Hematopoietic multipotent progenitor cell treated with erythropoietin and hydrocortisone succinate and interleukin-3 and kit ligand, for 15 days (in vitro differentiated cells): ENCODE results near the gene PRAC1.

ENCODE experiments used
- DNase-seq: peaks from one replicate; pipeline ENCODE4 v3.0.0-alpha.2; 2015; ENCODE audit warnings: low spot score

Gene PRAC1

DNA sequence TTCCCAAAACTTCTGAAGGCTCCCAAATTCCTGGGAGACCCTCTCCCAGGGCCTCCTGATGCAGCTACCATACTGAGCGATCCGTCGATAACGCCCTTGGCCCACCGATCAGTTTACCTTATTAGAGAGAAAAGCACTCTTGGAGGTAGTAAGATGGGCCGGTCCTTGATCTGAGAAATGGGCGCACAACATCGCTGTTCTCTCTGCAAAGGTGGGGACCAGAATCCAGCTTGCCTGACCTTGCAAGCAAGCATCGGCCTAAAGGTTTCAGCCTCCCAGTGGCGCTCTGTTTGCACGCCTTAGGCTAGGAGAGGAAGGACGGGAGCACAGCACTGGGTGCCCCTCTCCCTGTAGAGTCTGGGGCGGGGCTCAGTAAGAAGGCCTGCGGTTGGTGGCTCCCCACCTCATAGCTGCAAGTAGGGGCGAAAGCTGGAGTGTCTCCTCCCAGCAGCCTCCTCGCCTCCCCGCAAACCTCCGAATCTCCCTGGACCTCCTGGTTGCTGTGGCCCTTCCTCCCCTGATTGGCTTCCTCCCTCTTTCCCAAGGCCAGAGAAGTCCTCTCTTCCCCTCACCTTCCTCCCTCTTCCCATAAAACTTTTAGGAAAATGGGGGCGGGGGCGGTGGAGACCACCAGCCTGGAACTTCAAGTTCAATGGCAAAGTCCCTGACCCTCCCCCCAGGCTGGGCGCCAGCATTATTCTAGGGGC lies at the start of gene PRAC1:
PRAC1 (minus strand) TSS at position 318 of the 707 bp plus-strand sequence; CDS start at position 192, 126 bp downstream.
- no peak for DNase-seq

DNA sequence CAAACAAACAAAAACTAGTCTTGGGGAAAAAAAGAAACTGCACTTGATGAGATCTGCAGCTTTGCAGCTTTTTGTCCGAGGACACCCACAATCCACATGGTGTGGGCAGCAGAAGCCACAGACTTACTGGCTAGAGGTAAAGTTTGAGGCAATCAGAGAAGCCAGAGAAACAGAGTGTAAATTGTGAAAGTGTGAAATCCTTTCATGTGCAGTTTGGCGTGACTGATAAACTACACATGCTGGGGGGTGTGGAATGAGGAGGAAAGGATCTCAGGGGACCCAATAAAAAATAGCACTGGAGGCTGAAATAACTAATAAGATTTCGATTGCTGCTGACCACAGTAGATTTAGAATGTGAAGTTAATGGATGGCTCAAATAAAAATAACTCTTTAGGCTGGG lies 48.6 kb upstream of the PRAC1 start:
- no peak for DNase-seq

DNA sequence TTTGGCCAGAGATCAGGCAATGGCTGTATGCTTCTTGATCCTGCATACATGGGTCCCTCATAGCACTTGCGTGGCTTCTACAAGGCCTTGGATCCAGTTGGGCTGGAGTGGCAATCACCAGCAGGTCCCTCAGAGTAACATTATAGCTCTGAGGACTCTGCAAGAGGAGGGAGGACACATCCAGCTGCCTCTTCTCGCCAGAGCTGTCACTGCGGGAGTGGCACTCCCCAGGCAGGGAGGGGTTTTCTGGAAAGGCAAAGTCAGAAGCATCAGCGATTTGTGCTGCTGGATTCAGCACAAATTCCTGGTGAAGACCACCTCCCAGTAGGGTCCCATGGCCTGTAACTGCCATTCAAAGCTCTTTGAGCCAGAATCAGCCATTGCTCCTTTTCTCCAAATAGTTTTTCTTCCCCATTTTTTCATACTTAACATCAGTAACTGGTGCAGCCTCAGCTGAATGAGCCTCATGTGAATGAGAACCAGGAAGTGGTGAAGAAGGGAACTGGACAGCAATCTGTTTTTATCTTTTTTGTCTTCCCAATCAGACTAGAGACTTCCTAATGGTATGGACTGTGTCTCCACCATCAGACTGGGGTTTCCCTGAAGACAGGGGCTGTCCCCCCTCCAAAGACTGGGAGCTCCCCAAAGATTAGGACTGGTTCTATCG lies 46.8 kb upstream of the PRAC1 start:
- DNase-seq = no peak

DNA sequence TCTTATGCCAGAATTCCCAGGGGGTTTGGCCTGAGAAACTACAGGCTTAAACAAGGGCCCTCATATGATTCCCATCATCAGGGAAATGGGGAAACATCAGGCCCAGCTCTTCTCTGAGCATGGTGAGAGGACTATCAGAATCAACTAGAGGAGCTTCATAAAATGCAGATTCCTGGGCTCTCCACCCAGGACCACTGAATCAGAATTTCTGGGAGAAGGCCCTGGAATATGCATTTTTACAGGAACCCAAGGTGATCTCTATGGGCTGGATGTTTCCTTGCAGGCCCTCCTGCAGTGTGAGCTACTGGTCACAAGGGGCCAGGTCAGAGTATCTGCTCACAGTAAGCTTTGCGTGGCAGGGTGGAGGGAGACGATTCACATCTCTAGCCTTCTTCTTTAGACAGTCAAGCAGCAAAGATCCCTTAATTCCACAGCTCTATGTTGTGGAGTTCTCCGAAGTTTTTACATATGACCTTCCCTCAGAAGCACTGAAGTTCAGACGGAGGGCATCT lies 45.0 kb upstream of the PRAC1 start:
- no peak for DNase-seq

DNA sequence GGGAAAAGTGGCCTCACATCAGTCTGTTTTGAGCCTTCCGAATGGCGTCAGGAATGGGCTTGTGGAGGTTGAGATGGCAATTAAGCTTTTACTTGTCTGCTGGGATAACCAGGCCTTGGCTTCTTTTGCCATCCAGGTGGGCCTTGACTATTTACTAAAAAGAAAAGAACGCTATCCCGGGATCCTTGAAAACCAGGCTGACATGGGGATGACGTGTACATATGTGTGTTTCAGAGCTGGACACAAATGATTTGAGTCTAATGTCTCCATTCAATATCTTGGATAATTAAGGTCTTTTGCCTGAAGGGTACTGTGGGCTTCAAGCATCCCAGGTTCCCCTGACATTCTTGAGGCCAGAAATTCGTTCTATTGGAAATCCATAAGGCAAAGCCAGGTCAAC lies 38.8 kb upstream of the PRAC1 start:
- no peak for DNase-seq

DNA sequence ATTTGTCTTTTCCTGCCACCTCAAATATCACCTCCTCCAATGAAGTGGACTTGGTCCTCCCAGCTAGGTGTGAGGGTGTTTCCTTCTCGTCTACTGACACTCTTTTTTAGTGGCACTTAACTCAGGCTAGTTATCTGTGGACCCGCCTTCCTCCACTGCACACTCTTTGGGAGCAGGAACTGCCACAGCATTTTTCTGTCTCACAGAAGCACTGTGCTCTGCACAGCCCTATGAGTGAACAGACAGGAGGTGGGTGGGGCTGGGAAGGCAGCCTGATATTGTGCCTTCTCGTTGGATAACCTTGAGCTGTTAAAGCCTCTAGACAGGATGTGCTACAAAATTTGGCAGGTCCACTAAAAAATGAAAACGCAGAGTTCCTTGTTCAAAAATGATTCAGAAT lies 38.1 kb upstream of the PRAC1 start:
- no peak for DNase-seq

DNA sequence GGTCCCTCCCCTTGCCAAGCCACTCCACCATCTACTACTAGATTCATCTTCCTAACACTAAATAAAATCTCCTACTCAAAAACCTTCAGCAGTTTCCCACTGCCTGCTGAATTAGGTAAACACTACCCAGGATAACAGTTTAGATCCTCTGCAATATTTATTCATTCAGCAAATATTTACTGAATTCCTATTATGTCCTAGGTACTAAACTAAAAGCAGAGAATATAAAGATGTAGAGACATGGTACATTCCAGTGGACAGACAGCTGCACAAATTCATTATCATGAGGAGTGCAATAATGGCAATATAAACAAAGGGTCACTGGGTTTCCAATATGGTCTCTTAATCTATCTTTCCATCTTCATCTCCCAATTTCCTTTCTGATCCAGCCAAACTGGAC lies 37.0 kb upstream of the PRAC1 start:
- no peak for DNase-seq

DNA sequence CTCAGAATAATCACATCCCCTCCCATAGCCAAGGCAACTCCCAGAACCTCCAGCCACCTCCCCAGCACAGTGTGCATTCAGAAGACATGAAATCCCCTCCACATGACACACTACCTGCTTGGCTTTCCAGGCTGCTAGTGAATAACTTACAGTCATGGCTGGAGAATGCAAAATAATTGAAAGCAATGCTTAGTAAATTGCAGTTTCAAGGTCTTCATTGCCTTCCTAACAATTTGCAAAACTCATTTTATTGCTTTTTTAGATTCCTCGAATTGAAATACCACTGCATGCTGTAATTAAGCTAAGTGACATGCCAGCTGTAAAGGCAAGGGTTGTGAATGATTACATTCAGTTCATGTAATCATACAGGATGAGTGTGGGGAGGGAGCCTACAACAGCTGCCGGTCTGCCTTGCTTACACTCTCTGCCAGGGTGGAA lies 35.2 kb upstream of the PRAC1 start:
- DNase-seq = no peak

DNA sequence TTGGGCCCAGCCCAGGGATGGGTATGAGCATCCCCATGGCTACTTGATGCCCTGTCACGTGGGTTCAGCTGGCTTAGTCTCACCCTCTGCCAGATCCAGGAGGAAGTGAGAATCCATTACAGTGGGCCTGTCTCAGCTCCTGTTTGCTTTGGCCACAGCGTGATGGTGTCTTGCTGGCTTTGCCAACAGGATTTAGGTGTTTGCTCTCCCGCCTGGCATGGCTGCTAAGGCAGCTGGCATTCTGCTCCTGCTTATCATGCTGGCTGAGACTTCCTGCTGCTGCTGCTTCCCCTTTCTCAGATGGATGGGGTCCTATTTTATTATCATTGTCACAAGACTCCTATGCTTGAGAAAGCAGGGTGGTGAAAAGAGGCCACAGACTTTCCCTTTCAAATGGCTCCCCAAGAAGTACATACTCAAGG lies 34.5 kb upstream of the PRAC1 start:
- DNase-seq = no peak

DNA sequence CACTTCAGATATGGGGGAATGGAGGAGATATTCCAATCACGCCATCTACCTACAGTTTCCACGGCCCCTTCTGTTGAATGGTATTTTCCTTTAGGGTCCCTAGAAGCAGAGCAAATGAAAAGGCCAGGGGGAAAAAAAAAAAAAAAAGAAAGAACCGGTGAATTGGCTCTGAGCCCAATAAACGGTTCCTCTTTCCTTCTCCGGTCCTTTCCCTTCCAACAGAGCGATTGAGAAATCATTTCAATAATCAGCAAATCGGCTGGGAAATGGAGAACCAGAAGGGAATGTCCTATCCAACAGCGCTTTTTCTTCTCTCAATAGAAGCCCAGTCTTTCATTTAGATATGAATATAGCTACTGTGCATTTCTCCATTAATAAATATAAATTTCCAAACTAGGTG lies 33.0 kb upstream of the PRAC1 start:
- no peak for DNase-seq

DNA sequence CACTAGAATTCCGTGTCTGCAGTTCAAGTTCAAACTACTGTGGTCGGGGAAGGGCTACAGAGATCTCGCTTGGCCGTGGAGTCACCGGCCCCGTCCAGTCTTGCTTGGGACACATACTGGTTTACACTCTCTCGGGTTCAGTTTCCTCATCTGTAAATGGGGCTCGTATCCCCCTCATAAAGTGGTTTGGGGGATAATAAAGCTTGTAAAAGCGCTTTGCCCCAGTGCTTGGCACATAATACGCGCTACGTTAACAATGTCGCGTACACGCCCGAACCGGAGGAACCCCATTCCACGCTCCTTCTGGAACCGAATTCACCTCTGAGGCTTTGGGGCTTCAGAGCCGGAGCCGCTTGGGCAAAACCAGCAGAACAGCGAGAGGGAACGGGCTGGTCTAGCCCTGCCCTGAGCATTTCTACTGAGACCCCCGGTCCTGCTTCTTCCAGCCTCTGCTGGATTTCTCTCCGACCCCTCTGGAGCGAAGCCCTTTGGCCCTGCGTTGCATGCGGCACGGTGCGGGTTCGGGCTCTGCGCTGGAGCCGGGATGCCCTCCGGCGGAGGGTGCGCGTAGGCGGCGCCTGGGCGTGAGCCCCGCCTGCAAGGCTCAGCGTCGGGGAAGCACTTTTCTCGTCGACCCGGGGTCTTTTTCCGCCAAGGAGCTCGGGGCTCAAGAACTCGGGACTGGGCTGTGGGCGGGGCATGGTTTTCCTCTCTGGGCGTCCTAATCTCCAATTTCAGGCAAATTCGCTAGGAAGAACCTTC lies 32.4 kb upstream of the PRAC1 start:
- no peak for DNase-seq

DNA sequence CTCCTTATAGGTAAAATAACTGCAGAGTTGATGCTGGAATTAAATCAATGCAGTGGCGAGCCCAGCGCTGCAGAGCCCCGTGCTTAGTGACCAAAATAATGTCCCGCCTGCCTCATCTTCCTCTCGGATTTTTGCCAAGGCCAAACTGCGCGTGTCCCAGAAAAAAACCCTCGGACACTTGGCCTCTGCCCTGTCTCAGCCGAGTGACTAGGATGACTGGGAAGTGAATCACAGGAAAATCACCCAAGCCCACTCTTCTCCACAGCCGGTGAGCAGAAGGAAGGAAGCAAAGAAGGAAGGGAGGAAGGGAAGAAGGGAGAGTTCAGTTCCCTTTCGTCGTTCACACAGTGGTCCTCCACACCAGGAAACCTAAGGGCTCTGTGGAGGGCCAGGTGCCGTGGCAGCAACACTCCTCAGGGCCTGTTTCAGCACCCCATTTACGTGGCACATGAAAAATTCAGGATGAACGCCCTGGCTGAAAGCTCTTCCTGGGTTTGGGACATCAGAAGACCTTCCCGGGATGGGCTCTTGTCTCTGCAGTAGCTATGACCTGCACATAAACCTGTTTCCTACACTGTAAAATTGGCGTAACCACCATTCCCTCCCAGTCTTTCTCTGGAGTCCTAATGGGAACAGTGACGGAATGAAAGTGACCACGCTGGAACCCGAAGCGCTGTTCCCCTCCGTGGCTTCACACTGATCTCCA lies 31.6 kb upstream of the PRAC1 start:
- DNase-seq = no peak

DNA sequence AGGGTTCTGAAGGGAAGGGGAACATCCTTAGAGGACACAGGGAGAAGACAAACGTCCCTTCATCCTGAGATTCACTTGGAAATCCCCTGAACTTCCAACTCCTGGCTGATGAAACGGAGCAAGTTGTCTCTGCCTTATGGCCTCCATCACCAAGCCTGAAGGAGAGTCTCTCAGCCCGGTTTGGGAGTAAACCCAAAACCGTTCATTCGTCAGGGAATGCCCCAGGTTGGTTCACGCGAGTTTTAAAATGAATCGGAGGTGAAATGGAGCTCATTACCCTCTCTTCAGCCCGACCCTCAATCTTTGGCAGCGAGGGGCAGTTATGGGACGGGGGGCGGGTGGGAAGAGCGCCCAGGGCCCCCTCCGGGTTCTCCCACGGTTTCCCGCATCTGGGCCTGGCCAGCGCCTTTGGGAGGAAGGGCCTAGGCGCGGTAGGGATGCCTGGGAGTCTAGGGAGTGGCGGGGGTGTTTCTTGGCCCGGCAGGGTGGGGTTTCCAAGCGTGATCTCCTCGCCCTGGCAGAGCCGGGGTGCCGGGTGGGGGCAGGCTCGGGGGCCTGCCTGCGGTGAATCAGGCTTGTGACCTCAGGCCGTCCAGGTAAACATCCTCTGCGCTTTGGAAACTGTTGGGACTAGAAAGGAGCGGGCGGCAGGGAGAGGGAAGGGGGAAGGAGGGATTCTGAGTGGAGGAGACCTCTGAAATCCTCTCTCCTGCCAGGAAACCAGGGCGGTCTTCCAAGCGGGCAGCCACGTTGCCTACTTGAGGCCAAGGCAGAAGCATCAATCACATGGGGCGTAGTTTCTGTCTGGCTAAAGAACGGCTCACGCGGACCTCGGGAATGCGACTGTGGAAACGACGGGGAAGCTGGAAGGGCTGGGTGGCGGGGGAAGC lies 30.3 kb upstream of the PRAC1 start:
- DNase-seq = no peak

DNA sequence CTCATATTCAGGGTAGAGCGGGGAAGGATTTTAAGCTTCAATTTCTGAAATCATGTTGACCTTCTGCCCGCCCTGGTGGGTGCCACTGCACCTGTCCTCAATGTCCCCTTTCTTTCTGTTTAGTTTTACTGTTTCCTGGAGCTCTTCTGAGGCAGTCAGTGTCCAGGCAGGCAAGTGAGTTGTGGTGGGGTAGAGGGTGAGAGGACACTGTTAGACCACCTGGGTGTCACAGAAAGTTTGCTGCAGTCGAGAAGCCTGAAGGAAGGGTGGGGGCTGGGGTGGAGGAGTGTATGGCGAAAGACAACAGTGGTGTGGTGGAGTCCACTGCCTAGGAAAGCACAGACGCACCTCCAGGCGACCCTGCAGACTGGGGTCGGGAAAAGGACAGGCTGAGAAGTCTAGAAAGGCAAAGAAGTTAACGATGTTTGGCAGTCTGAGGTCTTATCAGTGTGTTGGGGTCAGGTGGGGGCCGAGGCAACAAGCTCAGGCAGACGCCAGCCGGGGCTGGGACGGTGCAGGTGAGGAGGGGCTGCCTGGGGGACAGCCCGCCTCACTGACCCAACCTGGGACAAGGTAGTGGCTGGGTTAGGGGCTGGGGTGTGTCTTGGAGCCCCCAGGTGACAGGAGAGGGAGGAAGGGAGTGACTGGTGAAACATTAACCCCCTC lies 29.5 kb upstream of the PRAC1 start:
- DNase-seq = no peak

DNA sequence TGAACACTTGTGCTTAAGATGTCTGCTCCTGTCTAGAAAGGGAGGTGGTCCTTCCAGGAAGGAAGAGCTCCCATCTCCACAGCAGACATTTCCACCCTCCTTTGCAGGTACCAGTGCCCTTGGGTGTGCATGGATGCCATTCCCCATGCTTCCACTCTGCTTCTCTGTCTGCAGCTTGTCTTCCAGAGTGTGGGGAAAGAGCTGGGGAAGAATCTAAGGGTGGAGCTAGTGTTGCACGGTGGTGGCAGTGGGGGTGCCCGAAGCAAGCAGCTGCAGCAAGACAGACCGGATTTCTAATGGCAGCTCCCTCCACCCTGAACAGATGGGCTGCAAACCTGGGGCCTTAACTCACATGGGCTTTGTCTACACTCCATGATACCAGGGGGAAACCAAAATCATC lies 28.9 kb upstream of the PRAC1 start:
- no peak for DNase-seq

DNA sequence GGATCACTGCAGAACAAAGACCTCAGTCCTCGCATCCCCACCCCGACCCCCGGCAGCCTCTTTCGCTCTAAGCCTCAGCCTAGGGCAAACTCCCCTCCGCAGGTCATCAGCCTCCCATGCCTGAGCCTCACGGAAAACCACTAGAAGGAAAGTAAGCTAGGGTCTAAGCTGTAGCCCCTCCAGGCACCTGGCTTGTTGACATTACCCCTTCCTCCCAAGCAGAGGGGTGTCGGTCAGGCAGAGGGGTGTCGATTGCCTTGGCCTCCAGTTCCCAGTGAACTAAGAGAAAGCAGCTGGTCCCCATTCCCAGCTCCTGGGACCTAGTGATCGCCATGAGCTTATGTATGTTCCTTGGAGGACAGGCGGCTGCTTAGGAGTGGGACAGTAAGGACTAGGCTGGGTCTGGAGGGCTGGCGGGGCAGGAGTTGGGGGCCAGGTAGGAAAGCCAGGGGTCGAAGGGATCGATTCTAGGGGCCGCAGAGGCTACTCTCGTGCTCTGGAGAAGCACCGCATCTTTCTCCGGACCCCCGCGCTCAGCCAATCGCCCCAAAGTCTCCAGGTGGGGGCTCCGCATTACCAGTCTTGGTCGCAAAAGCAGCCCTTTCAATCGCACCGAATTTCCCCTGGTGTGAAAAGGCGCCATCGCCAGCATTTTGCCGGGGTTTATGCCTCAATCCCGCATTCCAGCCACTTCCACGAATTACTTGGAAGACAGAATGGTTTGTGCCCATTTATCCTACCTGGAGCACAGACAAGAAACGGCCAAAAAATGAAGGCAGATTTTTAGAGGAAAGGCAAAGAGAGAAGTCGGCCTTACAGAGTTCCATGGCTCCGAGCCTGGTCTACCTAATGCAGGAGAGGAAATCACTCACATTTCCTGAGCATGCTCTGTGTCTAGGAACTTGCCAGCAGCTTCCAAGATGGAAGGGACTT lies 27.6 kb upstream of the PRAC1 start:
- no peak for DNase-seq

DNA sequence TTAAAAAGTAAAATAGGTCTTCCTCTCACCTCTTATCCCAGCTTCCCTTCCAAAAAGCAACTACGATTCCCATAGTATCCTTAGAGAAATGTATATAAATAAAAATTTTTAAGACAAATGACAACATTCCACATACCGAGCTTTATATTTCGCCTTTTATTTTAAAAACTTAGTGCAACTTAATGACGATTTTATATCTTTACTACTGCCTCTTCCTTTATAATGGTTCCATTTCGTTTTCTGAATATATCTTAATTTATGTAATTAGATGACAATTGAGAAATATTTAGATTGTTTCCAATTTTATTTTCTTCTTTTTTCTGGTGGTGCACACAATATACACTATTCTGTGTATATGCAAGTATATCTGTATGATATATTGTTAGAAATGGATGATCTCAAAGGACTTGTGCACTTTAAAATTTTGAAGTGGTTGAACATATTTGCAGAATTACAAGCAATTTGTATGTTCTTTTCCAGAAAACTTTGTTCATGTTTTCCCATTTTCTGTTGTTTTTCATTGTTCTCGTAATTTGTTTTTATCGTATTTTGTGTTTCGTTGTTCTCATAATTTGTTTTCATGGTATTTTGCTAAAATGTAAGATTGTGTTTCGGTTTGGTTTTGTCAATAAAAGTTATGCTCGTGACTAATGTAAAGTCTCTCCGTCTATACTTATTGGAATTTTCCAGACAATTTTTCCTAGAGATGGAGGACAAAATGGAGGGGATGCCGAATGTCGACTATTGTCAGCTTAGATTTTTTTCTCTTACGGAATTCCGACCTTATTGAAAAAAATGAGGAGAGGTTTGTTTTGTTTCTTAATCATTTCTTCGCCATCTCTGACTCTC lies 26.6 kb upstream of the PRAC1 start:
- no peak for DNase-seq
